H1 (cell line): Measurements from ENCODE around the gene MPPED2.

Experiments used
- CREB1 ChIP-seq: IDR thresholded peaks from 2 replicates; pipeline ENCODE4 v1.6.1; 2012; ENCODE audit warnings: inconsistent platforms
- ZNF274 ChIP-seq: IDR thresholded peaks from 2 replicates; pipeline ENCODE4 v1.7.0; 2012; ENCODE audit warnings: low read length, borderline replicate concordance; ENCODE audit errors: extremely low read depth

DNA sequence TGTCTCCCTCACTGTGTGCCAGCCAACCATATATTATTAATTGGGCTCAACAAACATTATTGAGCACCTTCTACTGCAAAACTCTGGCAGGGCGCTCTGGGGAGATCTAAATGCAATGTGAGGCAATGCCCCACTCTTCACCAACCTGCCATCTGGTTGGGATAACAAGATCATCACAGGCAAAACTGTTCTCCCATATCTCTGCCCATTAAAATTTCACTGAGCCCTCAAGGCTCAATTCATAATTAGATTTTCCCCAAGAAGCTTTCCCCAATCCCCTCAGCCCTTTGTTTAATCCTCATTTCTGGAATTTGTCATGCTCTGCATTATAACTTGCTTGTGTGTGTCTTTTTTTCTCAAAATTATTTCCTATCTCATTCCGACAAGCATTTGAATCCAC lies 156.6 kb downstream of the MPPED2 start:
- TF ChIP-seq ZNF274 (no peak), CREB1 (no peak)
